SU-DHL-6 (cell line): ENCODE results near the gene RNF223.

ENCODE experiments used
- H2AFZ ChIP-seq: fragments of 200-600 bp; sonication (generic); 2 replicates; pipeline ENCODE4 v1.6.1; 2014; ENCODE audit warnings: low read depth, mild to moderate bottlenecking, moderate library complexity, mixed read lengths, antibody characterized with exemption, low read length; ENCODE audit not compliant: severe bottlenecking
- H3F3A ChIP-seq: fragments of 200-600 bp; shearing (Covaris generic); 2 replicates; pipeline ENCODE4 v1.6.0; 2016; ENCODE audit warnings: antibody characterized with exemption, mild to moderate bottlenecking; ENCODE audit not compliant: insufficient read depth
- H3K27ac ChIP-seq: fragments of 200-600 bp; sonication (generic); 2 replicates; pipeline ENCODE4 v1.5.1; 2016; ENCODE audit warnings: low read depth, mild to moderate bottlenecking, low read length, moderate library complexity, mixed read lengths
- H3K27me3 ChIP-seq: fragments of 200-600 bp; sonication (generic), shearing (Covaris generic); 2 replicates; pipeline ENCODE4 v1.6.0; 2014; ENCODE audit warnings: mild to moderate bottlenecking, low read length
- H3K36me3 ChIP-seq: fragments of 200-600 bp; sonication (generic); 2 replicates; pipeline ENCODE4 v1.6.1; 2014; ENCODE audit warnings: mild to moderate bottlenecking, low read length, mixed read lengths
- H3K4me2 ChIP-seq: fragments of 300-600, 200-600 bp; shearing (Covaris generic), sonication (generic); 2 replicates; pipeline ENCODE4 v1.6.0; 2014; ENCODE audit warnings: low read length, low read depth, mild to moderate bottlenecking; ENCODE audit not compliant: poor library complexity, severe bottlenecking
- H3K4me3 ChIP-seq: fragments of 200-600 bp; sonication (generic); 2 replicates; pipeline ENCODE4 v1.5.1; 2014; ENCODE audit warnings: antibody characterized with exemption, low read length, mild to moderate bottlenecking, mixed read lengths; ENCODE audit not compliant: insufficient read depth, poor library complexity, severe bottlenecking
- H3K79me2 ChIP-seq: fragments of 200-600 bp; sonication (generic); 2 replicates; pipeline ENCODE4 v1.6.1; 2014; ENCODE audit warnings: mild to moderate bottlenecking, low read length, moderate library complexity; ENCODE audit not compliant: insufficient read depth
- H3K9ac ChIP-seq: fragments of 200-600 bp; sonication (generic); 2 replicates; pipeline ENCODE4 v1.7.0; 2014; ENCODE audit warnings: mild to moderate bottlenecking, low read length
- H3K9me2 ChIP-seq: fragments of 200-600 bp; sonication (generic); replicated peaks from 2 replicates; pipeline ENCODE4 v1.6.1; 2014; ENCODE audit warnings: low read length; ENCODE audit not compliant: insufficient read depth
- H3K9me3 ChIP-seq: fragments of 200-600 bp; sonication (generic); 2 replicates; pipeline ENCODE4 v1.6.1; 2014; ENCODE audit warnings: low read length, mixed read lengths; ENCODE audit not compliant: insufficient read depth
- H4K20me1 ChIP-seq: fragments of 200-600 bp; sonication (generic); 2 replicates; pipeline ENCODE4 v1.6.1; 2014; ENCODE audit warnings: low read depth, mild to moderate bottlenecking, antibody characterized with exemption, low read length, moderate library complexity, mixed read lengths
- EZH2phosphoT487 ChIP-seq: fragments of 200-600 bp; sonication (generic), shearing (Covaris generic); conservative IDR thresholded peaks from 2 replicates; pipeline ENCODE4 v1.6.1; 2018; ENCODE audit warnings: mild to moderate bottlenecking, antibody characterized with exemption, low read length, moderate library complexity, mixed read lengths
- TF ChIP-seq, protein P1 (sequence below): fragments of 200-600 bp; sonication (generic); IDR thresholded peaks from one replicate; pipeline ENCODE4 v1.5.1; 2017; ENCODE audit warnings: antibody characterized with exemption, mild to moderate bottlenecking, low read length, moderate library complexity; ENCODE audit not compliant: insufficient read depth, poor library complexity, severe bottlenecking

Gene RNF223

GRCh38 chr1:1075148-1075935 lies 1.2 kb upstream of the RNF223 start:
- no peaks in the 10 kb centered on the region for H3K9me3 ChIP-seq
- no peak overlapping the region for H3K4me3 ChIP-seq
- no peak overlapping the region for H3K4me2 ChIP-seq
- no peaks in the 10 kb centered on the region for H4K20me1 ChIP-seq
- H3K79me2 ChIP-seq, result no peaks in the 10 kb centered on the region
- H2AFZ ChIP-seq, result no peak overlapping the region
- H3K9ac ChIP-seq, result no peak overlapping the region
- no peaks in the 10 kb centered on the region; the same call in 1 of the 2 replicates for H3F3A ChIP-seq
- H3K27me3 ChIP-seq, result no peaks in the 10 kb centered on the region
- H3K27ac ChIP-seq, result no peak overlapping the region
- no peak for TF ChIP-seq EZH2phosphoT487
- TF ChIP-seq, protein P1, sequence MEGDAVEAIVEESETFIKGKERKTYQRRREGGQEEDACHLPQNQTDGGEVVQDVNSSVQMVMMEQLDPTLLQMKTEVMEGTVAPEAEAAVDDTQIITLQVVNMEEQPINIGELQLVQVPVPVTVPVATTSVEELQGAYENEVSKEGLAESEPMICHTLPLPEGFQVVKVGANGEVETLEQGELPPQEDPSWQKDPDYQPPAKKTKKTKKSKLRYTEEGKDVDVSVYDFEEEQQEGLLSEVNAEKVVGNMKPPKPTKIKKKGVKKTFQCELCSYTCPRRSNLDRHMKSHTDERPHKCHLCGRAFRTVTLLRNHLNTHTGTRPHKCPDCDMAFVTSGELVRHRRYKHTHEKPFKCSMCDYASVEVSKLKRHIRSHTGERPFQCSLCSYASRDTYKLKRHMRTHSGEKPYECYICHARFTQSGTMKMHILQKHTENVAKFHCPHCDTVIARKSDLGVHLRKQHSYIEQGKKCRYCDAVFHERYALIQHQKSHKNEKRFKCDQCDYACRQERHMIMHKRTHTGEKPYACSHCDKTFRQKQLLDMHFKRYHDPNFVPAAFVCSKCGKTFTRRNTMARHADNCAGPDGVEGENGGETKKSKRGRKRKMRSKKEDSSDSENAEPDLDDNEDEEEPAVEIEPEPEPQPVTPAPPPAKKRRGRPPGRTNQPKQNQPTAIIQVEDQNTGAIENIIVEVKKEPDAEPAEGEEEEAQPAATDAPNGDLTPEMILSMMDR, result no peak
- no peaks in the 10 kb centered on the region for H3K36me3 ChIP-seq
- no peaks in the 10 kb centered on the region for H3K9me2 ChIP-seq

DNA sequence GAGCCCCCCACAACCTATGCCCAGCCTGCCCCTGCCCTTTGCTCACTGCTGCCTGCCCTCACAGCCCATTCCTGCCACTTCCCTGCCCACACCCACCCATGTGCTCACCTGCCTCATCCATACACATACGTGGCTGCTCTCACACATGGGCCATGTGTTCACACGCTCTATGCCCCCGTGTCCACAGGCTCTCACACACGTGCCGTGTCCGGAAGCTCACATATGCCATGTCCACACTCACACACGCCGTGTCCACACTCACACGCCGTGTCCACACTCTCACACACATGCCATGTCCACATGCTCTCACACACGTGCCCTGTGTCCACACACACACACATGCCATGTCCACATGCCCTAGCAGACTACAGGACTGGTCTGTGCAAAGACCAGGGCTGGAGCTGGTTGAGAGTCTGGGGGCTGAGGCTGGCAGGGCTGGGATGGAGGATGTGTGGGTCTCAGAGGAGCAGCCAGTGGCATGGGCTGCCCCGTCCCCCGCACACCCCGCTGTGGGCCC lies 583 bp upstream of the RNF223 start:
- Histone ChIP-seq H3K9ac (no peak overlapping the region), H3K9me3 (no peaks in the 10 kb centered on the region), H3K36me3 (no peaks in the 10 kb centered on the region), H3K4me2 (no peak overlapping the region), H2AFZ (no peak overlapping the region), H3K27ac (no peak overlapping the region), H3K79me2 (no peaks in the 10 kb centered on the region), H3K4me3 (no peak overlapping the region), H3K9me2 (no peaks in the 10 kb centered on the region), H3K27me3 (no peaks in the 10 kb centered on the region), H4K20me1 (no peaks in the 10 kb centered on the region), H3F3A (no peaks in the 10 kb centered on the region; the same call in 1 of the 2 replicates)
- no peak for TF ChIP-seq EZH2phosphoT487
- TF ChIP-seq, protein P1, result no peak

DNA sequence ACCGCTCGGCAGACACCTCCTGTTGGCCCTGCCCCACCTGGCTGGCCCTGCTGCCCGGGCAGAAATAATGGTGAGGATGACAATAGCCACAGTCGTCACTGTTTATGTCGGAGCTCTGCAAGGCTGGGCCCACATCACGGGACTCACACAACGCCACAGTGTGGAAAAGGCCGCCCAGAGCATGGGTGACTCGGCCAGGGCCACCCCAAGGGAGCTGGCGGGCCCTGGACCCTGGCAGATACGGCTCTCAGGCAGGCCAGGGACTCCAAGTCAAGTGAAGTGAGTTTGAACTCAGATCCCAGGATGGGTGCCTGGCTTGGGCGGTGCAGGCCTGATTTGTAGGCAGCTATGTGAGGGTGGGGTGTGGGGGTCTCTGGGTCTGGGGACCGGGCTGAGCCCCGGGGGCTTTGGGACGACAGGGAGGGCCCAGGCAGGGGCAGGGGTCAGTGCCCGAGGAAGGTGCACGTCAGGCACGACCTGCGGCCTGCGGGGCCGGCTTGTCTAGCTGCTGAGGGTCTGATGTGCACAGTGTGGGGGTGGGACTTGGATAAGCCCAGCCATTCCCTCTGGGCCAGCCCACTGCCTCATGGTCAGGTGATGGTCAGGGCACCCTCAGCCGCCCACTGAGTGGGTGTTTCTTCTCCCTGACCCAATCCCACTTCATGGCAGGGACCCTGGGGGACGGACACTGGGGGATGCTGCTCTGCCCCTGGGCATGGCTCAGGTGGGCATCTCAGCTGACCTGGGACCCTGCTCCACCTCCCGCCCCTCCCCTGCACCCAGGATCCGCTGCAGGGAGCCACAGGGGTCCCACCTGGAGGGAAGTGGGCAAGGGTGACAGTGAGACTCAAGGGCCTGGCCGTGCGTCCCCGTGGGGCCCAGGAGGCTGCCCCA lies 1.0 kb downstream of the RNF223 start:
- H2AFZ ChIP-seq, result no peak overlapping the region
- H3F3A ChIP-seq, result no peaks in the 10 kb centered on the region
- no peaks in the 10 kb centered on the region for H3K79me2 ChIP-seq
- H4K20me1 ChIP-seq, result no peaks in the 10 kb centered on the region
- TF ChIP-seq, protein P1, result no peak
- no peak for TF ChIP-seq EZH2phosphoT487
- no peaks in the 10 kb centered on the region for H3K9me3 ChIP-seq
- H3K36me3 ChIP-seq, result no peaks in the 10 kb centered on the region
- H3K27ac ChIP-seq, result no peak overlapping the region
- no peaks in the 10 kb centered on the region for H3K9me2 ChIP-seq
- H3K4me2 ChIP-seq, result no peak overlapping the region
- H3K27me3 ChIP-seq, result no peaks in the 10 kb centered on the region
- H3K9ac ChIP-seq, result no peak overlapping the region
- no peak overlapping the region for H3K4me3 ChIP-seq
